Measurements from ENCODE around the gene RASGRF1.

DNA sequence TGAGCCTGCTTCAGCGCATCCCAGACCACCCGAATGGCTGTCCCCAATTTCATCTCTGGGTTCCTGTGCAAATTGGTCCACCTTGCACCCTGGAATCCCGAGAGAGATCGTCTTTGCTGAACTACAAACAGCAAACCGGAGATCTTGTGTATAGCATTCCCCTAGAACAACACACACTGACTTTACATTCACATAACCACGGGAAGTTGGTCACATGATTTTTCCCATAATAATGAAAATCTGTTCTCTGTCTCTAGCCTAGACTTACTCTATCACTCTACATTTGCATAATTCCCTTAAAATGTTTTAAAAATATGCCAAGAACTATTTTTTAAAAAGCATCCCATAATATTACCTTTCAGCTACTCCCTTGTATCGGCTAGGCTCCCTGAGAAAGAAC is 180.3 kb downstream of the RASGRF1 start:
- TF ChIP-seq, protein P1, sequence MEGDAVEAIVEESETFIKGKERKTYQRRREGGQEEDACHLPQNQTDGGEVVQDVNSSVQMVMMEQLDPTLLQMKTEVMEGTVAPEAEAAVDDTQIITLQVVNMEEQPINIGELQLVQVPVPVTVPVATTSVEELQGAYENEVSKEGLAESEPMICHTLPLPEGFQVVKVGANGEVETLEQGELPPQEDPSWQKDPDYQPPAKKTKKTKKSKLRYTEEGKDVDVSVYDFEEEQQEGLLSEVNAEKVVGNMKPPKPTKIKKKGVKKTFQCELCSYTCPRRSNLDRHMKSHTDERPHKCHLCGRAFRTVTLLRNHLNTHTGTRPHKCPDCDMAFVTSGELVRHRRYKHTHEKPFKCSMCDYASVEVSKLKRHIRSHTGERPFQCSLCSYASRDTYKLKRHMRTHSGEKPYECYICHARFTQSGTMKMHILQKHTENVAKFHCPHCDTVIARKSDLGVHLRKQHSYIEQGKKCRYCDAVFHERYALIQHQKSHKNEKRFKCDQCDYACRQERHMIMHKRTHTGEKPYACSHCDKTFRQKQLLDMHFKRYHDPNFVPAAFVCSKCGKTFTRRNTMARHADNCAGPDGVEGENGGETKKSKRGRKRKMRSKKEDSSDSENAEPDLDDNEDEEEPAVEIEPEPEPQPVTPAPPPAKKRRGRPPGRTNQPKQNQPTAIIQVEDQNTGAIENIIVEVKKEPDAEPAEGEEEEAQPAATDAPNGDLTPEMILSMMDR (IDR thresholded peaks at IDR 0.05), result no peak
- TF ChIP-seq POLR2A (IDR thresholded peaks at IDR 0.05), result no peak
- TF ChIP-seq POLR2AphosphoS5 (IDR thresholded peaks at IDR 0.05), result no peak
